ENCODE data around the gene RNF43.

RNF43 gene

GRCh38 chr17:58417300-58418092 lies at the start of gene RNF43:
Gene RNF43, minus strand, starts transcription at chr17:58417534. Its CDS starts 1,957 bp downstream, at chr17:58415577.
- H3K27ac ChIP-seq (ENCODE audit: low read depth, low read length, poor library complexity, severe bottlenecking) = no peak within 1 kb of the TSS

GRCh38 chr17:58455491-58455890 lies 38.2 kb upstream of the RNF43 start:
- H3K4me3 ChIP-seq (ENCODE audit: low read depth, low read length, poor library complexity, severe bottlenecking) = no peak overlapping the region
- TF ChIP-seq EZH2 (IDR thresholded peaks at IDR 0.05; ENCODE audit: borderline replicate concordance, low read length) = no peak
- no peak for TF ChIP-seq CTCF (IDR thresholded peaks at IDR 0.05; ENCODE audit: low read length)
- no peaks in the 10 kb centered on the region for H3K4me1 ChIP-seq (ENCODE audit: insufficient read depth, low read length, severe bottlenecking)
- no peaks in the 10 kb centered on the region for H3F3A ChIP-seq (ENCODE audit: insufficient read depth, low read length)
- no peaks in the 10 kb centered on the region for H3K79me2 ChIP-seq (ENCODE audit: insufficient read depth, low read length)
- H3K27me3 ChIP-seq (ENCODE audit: insufficient read depth, low read length) = no peaks in the 10 kb centered on the region
- no peak overlapping the region for H3K9ac ChIP-seq (ENCODE audit: low read length)
- no peak overlapping the region for H3K27ac ChIP-seq (ENCODE audit: low read depth, low read length, poor library complexity, severe bottlenecking)
- no peaks in the 10 kb centered on the region for H3K9me2 ChIP-seq (ENCODE audit: low read depth, low read length)
- H4K20me1 ChIP-seq (ENCODE audit: insufficient read depth, low read length) = no peaks in the 10 kb centered on the region
- no peaks in the 10 kb centered on the region for H3K36me3 ChIP-seq (ENCODE audit: insufficient read depth, low read length)
- H2AFZ ChIP-seq (ENCODE audit: low read length) = no peak overlapping the region
- no peaks in the 10 kb centered on the region for H3K9me3 ChIP-seq (ENCODE audit: low read length)
- no peak overlapping the region for H3K4me2 ChIP-seq (ENCODE audit: low read length)

More at GRCh38 chr17:58417300-58418092, at the start of gene RNF43:
- TF ChIP-seq CTCF (IDR thresholded peaks at IDR 0.05; ENCODE audit: low read length) (peak; percentile 76), EZH2 (IDR thresholded peaks at IDR 0.05; ENCODE audit: borderline replicate concordance, low read length) (no peak)
- no peaks in the 10 kb centered on the region for H3K79me2 ChIP-seq (ENCODE audit: insufficient read depth, low read length)
- H3K9me2 ChIP-seq (ENCODE audit: low read depth, low read length) = no peaks in the 10 kb centered on the region
- H3K27me3 ChIP-seq (ENCODE audit: insufficient read depth, low read length) = no peaks in the 10 kb centered on the region
- H3K9me3 ChIP-seq (ENCODE audit: low read length) = no peaks in the 10 kb centered on the region
- H4K20me1 ChIP-seq (ENCODE audit: insufficient read depth, low read length) = no peaks in the 10 kb centered on the region
- H3K9ac ChIP-seq (ENCODE audit: low read length) = no peak within 1 kb of the TSS
- peaks cover 12% of the 10 kb centered on the region for H3K4me1 ChIP-seq (ENCODE audit: insufficient read depth, low read length, severe bottlenecking)
- H3K4me2 ChIP-seq (ENCODE audit: low read length) = peak within 1 kb of the TSS; percentile 18; the same call in 1 of the 2 replicates
- no peak within 1 kb of the TSS for H3K4me3 ChIP-seq (ENCODE audit: low read depth, low read length, poor library complexity, severe bottlenecking)
- no peaks in the 10 kb centered on the region for H3K36me3 ChIP-seq (ENCODE audit: insufficient read depth, low read length)
- no peaks in the 10 kb centered on the region for H3F3A ChIP-seq (ENCODE audit: insufficient read depth, low read length)
- H2AFZ ChIP-seq (ENCODE audit: low read length) = no peak within 1 kb of the TSS

GRCh38 chr17:58452738-58453137 lies 35.4 kb upstream of the RNF43 start:
- Histone ChIP-seq H3K27ac (ENCODE audit: low read depth, low read length, poor library complexity, severe bottlenecking) (no peak overlapping the region), H3K4me2 (ENCODE audit: low read length) (no peak overlapping the region), H3K4me3 (ENCODE audit: low read depth, low read length, poor library complexity, severe bottlenecking) (no peak overlapping the region)

More at GRCh38 chr17:58452738-58453137, 35.4 kb upstream of the RNF43 start:
- no peaks in the 10 kb centered on the region for H4K20me1 ChIP-seq (ENCODE audit: insufficient read depth, low read length)
- no peaks in the 10 kb centered on the region for H3K36me3 ChIP-seq (ENCODE audit: insufficient read depth, low read length)
- H3F3A ChIP-seq (ENCODE audit: insufficient read depth, low read length) = no peaks in the 10 kb centered on the region
- H2AFZ ChIP-seq (ENCODE audit: low read length) = no peak overlapping the region
- TF ChIP-seq CTCF (IDR thresholded peaks at IDR 0.05; ENCODE audit: low read length) = no peak
- no peak for TF ChIP-seq EZH2 (IDR thresholded peaks at IDR 0.05; ENCODE audit: borderline replicate concordance, low read length)
- no peaks in the 10 kb centered on the region for H3K79me2 ChIP-seq (ENCODE audit: insufficient read depth, low read length)
- H3K9me2 ChIP-seq (ENCODE audit: low read depth, low read length) = no peaks in the 10 kb centered on the region
- H3K4me1 ChIP-seq (ENCODE audit: insufficient read depth, low read length, severe bottlenecking) = no peaks in the 10 kb centered on the region
- H3K9ac ChIP-seq (ENCODE audit: low read length) = no peak overlapping the region
- H3K27me3 ChIP-seq (ENCODE audit: insufficient read depth, low read length) = no peaks in the 10 kb centered on the region
- H3K9me3 ChIP-seq (ENCODE audit: low read length) = no peaks in the 10 kb centered on the region
